Progenitor cell of endocrine pancreas (in vitro differentiated cells): ENCODE measurements around the gene TMEFF1. TPM values are rescaled to one million over a fixed set of nuclear protein-coding genes. Genes with fewer than 3 reads are reported as not detected.

Source experiments
- DNase-seq: peaks from one replicate; pipeline ENCODE4 v3.0.0; 2021; ENCODE audit warnings: low spot score; ENCODE audit not compliant: unreplicated experiment
- H3K27ac Mint-ChIP-seq: 2 replicates; pipeline ENCODE4 v1.8.0; 2021; ENCODE audit warnings: mild to moderate bottlenecking, moderate library complexity, mixed read lengths
- H3K27me3 Mint-ChIP-seq: 2 replicates; pipeline ENCODE4 v1.8.0; 2021; ENCODE audit warnings: mixed read lengths
- H3K36me3 Mint-ChIP-seq: 2 replicates; pipeline ENCODE4 v1.8.0; 2022; ENCODE audit warnings: mixed read lengths; ENCODE audit not compliant: insufficient read depth
- H3K4me1 Mint-ChIP-seq: 2 replicates; pipeline ENCODE4 v1.8.0; 2021; ENCODE audit warnings: low read depth, mixed read lengths
- H3K4me3 Mint-ChIP-seq: 2 replicates; pipeline ENCODE4 v1.8.0; 2021; ENCODE audit warnings: low read depth, mild to moderate bottlenecking, moderate library complexity, mixed read lengths
- H3K9me3 Mint-ChIP-seq: 2 replicates; pipeline ENCODE4 v1.8.0; 2021; ENCODE audit warnings: low read depth, mixed read lengths
- CTCF ChIP-seq: fragments of 200-600 bp; sonication (generic); IDR thresholded peaks from one replicate; pipeline ENCODE4 v1.5.0; 2021; ENCODE audit warnings: antibody characterized with exemption, mild to moderate bottlenecking; ENCODE audit not compliant: unreplicated experiment
- total RNA-seq: library from RNA; stranded (reverse); gene quantifications from 2 replicates; pipeline ENCODE4 v1.2.1, GENCODE V29; 2021

Gene TMEFF1
- total RNA-seq, 1 donor from 2014 or later: 78.1 TPM

GRCh38 chr9:100472268-100472667 is 681 bp upstream of the TMEFF1 start:
- peak overlapping the region; percentile 79 for H3K4me3 Mint-ChIP-seq
- no peaks in the 10 kb centered on the region for H3K9me3 Mint-ChIP-seq
- TF ChIP-seq CTCF: no peak
- peak overlapping the region; percentile 94 for H3K27ac Mint-ChIP-seq
- peaks cover 30% of the 10 kb centered on the region for H3K4me1 Mint-ChIP-seq
- H3K36me3 Mint-ChIP-seq: peaks cover 3% of the 10 kb centered on the region
- DNase-seq: no peak
- H3K27me3 Mint-ChIP-seq: no peaks in the 10 kb centered on the region

- Mint-ChIP-seq H3K4me1 (peaks cover 31% of the 10 kb centered on the region), H3K4me3 (peak overlapping the region; percentile 87), H3K9me3 (no peaks in the 10 kb centered on the region), H3K27me3 (no peaks in the 10 kb centered on the region), H3K27ac (peak overlapping the region; percentile 90), H3K36me3 (peaks cover 6% of the 10 kb centered on the region)
- peak; percentile 35 for DNase-seq
- TF ChIP-seq CTCF: no peak
Measured at GRCh38 chr9:100473276-100474081, 530 bp downstream of the TMEFF1 start.

- DNase-seq: peak; percentile 17
- H3K27me3 Mint-ChIP-seq: no peaks in the 10 kb centered on the region
- peak overlapping the region; percentile 90 for H3K27ac Mint-ChIP-seq
- peak overlapping the region; percentile 87 for H3K4me3 Mint-ChIP-seq
- peaks cover 8% of the 10 kb centered on the region for H3K9me3 Mint-ChIP-seq
- H3K36me3 Mint-ChIP-seq: peaks cover 11% of the 10 kb centered on the region
- TF ChIP-seq CTCF: no peak
- H3K4me1 Mint-ChIP-seq: peaks cover 28% of the 10 kb centered on the region
Measured at GRCh38 chr9:100474082-100474923, 1.4 kb downstream of the TMEFF1 start.

GRCh38 chr9:100474924-100475276 is 2.0 kb downstream of the TMEFF1 start:
- no peak for TF ChIP-seq CTCF
- no peak for DNase-seq
- peak overlapping the region; percentile 90 for H3K27ac Mint-ChIP-seq

GRCh38 chr9:100477241-100477640 is 4.3 kb downstream of the TMEFF1 start:
- no peak overlapping the region for H3K4me3 Mint-ChIP-seq

More at GRCh38 chr9:100474924-100475276, 2.0 kb downstream of the TMEFF1 start:
- peaks cover 14% of the 10 kb centered on the region for H3K9me3 Mint-ChIP-seq
- peak overlapping the region; percentile 87 for H3K4me3 Mint-ChIP-seq
- no peaks in the 10 kb centered on the region for H3K27me3 Mint-ChIP-seq
- peaks cover 17% of the 10 kb centered on the region for H3K36me3 Mint-ChIP-seq
- H3K4me1 Mint-ChIP-seq: peaks cover 28% of the 10 kb centered on the region

More at GRCh38 chr9:100477241-100477640, 4.3 kb downstream of the TMEFF1 start:
- no peak for DNase-seq
- Mint-ChIP-seq H3K27me3 (no peaks in the 10 kb centered on the region), H3K9me3 (peaks cover 15% of the 10 kb centered on the region), H3K36me3 (peaks cover 21% of the 10 kb centered on the region), H3K27ac (no peak overlapping the region), H3K4me1 (peaks cover 34% of the 10 kb centered on the region)
- no peak for TF ChIP-seq CTCF
